Measurements from ENCODE around the gene LZTS3.

DNA sequence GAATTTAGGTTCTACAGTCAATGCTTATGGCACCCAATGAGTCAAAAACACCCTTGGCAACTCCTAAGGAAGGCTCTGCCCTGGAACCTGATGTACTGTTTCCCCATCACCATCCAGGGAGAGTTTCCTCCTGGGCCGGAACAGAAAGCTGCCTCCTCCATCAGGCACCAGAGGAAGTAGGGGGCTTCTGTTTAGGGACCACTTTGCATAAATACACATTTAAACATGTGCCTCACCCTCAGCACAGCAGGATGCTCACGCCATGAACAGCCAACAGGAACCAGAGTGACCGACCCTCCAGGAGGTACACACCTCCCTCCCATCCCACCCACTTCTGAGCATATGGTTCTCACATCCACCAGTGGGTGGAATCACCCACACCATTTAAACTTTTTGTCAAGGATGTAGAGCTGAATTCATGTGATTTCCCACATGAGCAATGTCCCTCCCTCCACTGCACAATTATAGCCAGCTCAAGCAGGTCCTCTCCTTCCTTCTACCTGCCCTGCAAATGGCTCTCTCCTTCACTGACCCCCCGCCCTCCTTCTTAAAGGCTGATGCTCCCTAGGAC, 16.3 kb upstream of the LZTS3 start:
- TF ChIP-seq, protein P1, sequence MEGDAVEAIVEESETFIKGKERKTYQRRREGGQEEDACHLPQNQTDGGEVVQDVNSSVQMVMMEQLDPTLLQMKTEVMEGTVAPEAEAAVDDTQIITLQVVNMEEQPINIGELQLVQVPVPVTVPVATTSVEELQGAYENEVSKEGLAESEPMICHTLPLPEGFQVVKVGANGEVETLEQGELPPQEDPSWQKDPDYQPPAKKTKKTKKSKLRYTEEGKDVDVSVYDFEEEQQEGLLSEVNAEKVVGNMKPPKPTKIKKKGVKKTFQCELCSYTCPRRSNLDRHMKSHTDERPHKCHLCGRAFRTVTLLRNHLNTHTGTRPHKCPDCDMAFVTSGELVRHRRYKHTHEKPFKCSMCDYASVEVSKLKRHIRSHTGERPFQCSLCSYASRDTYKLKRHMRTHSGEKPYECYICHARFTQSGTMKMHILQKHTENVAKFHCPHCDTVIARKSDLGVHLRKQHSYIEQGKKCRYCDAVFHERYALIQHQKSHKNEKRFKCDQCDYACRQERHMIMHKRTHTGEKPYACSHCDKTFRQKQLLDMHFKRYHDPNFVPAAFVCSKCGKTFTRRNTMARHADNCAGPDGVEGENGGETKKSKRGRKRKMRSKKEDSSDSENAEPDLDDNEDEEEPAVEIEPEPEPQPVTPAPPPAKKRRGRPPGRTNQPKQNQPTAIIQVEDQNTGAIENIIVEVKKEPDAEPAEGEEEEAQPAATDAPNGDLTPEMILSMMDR (optimal IDR thresholded peaks at IDR 0.05 in 1 of 3, IDR thresholded peaks at IDR 0.05 in 1 of 3, conservative IDR thresholded peaks at IDR 0.05 in 1 of 3; ENCODE audit: extremely low read depth in 1 of 3, insufficient read depth in 2 of 3, low read length in 3 of 3): no peak
- no peak for TF ChIP-seq EZH2 (IDR thresholded peaks at IDR 0.05; ENCODE audit: low read length)

Measured in keratinocyte (primary cell).